Activated T-cell treated with anti-CD3 and anti-CD28 coated beads for 4 hours (primary cell): ENCODE measurements around the gene ROS1.
"Not testable (repeated sequence)": the region's sequence is repeated elsewhere in the genome, so short reads cannot be mapped to it uniquely, and the experiment has no call there.

Experiments
- DNase-seq: peaks from one replicate; pipeline ENCODE4 v3.0.0-alpha.2; 2020

The ROS1 gene

GRCh38 chr6:117265410-117266256 lies 160.1 kb downstream of the ROS1 start, which contains the start of gene VGLL2:
Gene VGLL2 (plus strand): TSS chr6:117265558. CDS start chr6:117265764, 206 bp downstream.
- DNase-seq = no peak

- no peak for DNase-seq
Measured at GRCh38 chr6:117264692-117265409, 160.9 kb downstream of the ROS1 start.

- DNase-seq = no peak
Measured at GRCh38 chr6:117264369-117264691, 161.4 kb downstream of the ROS1 start.

GRCh38 chr6:117263353-117263927 lies 162.3 kb downstream of the ROS1 start:
- DNase-seq = no peak

- no peak for DNase-seq
Measured at GRCh38 chr6:117262799-117263198, 162.9 kb downstream of the ROS1 start.

DNA sequence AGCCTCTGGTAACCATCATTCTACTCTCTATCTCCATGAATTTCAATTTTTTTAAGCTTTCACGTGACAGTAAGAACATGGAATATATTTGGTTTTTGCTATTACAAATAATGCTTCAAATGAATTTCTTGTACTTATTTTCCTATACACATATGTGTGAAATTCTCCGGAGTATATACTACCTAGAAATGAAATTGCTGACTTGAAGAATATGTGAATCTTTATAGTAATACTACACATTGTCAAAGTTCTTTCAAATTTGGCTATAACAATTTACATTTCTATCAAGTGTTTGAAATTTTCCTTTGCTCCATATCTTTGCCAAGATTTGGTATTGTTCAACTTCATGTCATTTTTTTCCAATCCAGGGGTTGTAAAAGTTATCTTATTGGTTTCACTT lies 172.0 kb downstream of the ROS1 start:
- no peak for DNase-seq

DNA sequence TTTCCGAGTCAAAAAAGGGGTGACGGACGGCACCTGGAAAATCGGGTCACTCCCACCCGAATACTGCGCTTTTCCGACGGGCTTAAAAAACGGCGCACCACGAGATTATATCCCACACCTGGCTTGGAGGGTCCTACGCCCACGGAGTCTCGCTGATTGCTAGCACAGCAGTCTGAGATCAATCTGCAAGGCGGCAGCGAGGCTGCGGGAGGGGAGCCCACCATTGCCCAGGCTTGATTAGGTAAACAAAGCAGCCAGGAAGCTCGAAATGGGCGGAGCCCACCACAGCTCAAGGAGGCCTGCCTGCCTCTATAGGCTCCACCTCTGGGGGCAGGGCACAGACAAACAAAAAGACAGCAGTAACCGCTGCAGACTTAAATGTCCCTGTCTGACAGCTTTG lies 180.8 kb downstream of the ROS1 start:
- DNase-seq = not testable (repeated sequence)

GRCh38 chr6:117244571-117244970 lies 181.2 kb downstream of the ROS1 start:
- not testable (repeated sequence) for DNase-seq
